PFSK-1 (cell line): ENCODE data around the gene UBE2QL1.

Source experiments
- FOXP2 ChIP-seq: optimal IDR thresholded peaks from 2 replicates; pipeline ENCODE3; 2011; ENCODE audit warnings: borderline replicate concordance, control low read depth, inconsistent platforms; ENCODE audit not compliant: insufficient read depth; ENCODE audit errors: extremely low read length, extremely low read depth
- POLR2AphosphoS5 ChIP-seq: IDR thresholded peaks from 2 replicates; pipeline ENCODE4 v1.6.1; 2012; ENCODE audit warnings: low read depth, mild to moderate bottlenecking, control low read depth, low read length, moderate library complexity
- SIN3A ChIP-seq: IDR thresholded peaks from 2 replicates; pipeline ENCODE4 v1.6.1; 2012; ENCODE audit warnings: mild to moderate bottlenecking, low read length, moderate library complexity, borderline replicate concordance; ENCODE audit not compliant: insufficient read depth
- TAF1 ChIP-seq: IDR thresholded peaks from 2 replicates; pipeline ENCODE4 v1.6.1; 2012; ENCODE audit warnings: low read length, control low read depth, borderline replicate concordance; ENCODE audit not compliant: insufficient read depth
- TF ChIP-seq, protein P1 (sequence below), 2 experiments: IDR thresholded peaks; 2 replicates each; pipeline versions ENCODE4 v1.6.1 to v1.8.0; 2011 to 2012; ENCODE audit warnings: low read depth in 2 of 2, low read length in 2 of 2, control low read depth in 1 of 2, inconsistent platforms in 1 of 2, mild to moderate bottlenecking in 1 of 2, moderate library complexity in 1 of 2; ENCODE audit not compliant: insufficient read depth in 1 of 2

UBE2QL1 gene

GRCh38 chr5:6454628-6455053 lies 6.0 kb downstream of the UBE2QL1 start:
- TF ChIP-seq, protein P1, sequence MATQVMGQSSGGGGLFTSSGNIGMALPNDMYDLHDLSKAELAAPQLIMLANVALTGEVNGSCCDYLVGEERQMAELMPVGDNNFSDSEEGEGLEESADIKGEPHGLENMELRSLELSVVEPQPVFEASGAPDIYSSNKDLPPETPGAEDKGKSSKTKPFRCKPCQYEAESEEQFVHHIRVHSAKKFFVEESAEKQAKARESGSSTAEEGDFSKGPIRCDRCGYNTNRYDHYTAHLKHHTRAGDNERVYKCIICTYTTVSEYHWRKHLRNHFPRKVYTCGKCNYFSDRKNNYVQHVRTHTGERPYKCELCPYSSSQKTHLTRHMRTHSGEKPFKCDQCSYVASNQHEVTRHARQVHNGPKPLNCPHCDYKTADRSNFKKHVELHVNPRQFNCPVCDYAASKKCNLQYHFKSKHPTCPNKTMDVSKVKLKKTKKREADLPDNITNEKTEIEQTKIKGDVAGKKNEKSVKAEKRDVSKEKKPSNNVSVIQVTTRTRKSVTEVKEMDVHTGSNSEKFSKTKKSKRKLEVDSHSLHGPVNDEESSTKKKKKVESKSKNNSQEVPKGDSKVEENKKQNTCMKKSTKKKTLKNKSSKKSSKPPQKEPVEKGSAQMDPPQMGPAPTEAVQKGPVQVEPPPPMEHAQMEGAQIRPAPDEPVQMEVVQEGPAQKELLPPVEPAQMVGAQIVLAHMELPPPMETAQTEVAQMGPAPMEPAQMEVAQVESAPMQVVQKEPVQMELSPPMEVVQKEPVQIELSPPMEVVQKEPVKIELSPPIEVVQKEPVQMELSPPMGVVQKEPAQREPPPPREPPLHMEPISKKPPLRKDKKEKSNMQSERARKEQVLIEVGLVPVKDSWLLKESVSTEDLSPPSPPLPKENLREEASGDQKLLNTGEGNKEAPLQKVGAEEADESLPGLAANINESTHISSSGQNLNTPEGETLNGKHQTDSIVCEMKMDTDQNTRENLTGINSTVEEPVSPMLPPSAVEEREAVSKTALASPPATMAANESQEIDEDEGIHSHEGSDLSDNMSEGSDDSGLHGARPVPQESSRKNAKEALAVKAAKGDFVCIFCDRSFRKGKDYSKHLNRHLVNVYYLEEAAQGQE (IDR thresholded peaks at IDR 0.05; ENCODE audit: insufficient read depth in 1 of 2, low read depth in 2 of 2, low read length in 2 of 2): no peak
- TF ChIP-seq FOXP2 (no peak), TAF1 (no peak), SIN3A (no peak), POLR2AphosphoS5 (no peak)

- TF ChIP-seq, protein P1 (IDR thresholded peaks at IDR 0.05; ENCODE audit: insufficient read depth in 1 of 2, low read depth in 2 of 2, low read length in 2 of 2): no peak
- TF ChIP-seq SIN3A: no peak
Observed at GRCh38 chr5:6455571-6456200, 7.0 kb downstream of the UBE2QL1 start.

GRCh38 chr5:6456766-6457370 lies 8.2 kb downstream of the UBE2QL1 start:
- no peak for TF ChIP-seq SIN3A
- TF ChIP-seq, protein P1 (IDR thresholded peaks at IDR 0.05; ENCODE audit: insufficient read depth in 1 of 2, low read depth in 2 of 2, low read length in 2 of 2): no peak
- TF ChIP-seq TAF1: no peak
- no peak for TF ChIP-seq POLR2AphosphoS5
- no peak for TF ChIP-seq FOXP2

DNA sequence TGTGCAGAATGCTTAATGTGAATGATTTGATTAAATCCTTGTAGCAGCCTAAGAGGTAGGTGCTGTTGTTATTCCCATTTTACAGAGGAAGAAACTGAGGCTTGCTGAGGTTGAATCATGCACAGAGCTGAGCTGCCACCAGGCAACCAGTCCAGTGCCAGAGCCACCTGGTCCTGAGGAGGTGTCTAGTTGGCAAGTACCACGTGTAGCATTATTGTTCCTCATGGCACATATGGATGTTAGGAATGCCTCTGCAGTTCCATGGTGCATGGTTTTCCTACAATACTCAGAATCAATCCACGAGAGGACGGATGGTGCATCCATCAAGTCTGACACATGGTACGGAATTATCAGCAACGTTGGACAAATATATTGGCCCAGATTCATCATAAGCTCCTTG lies 8.9 kb downstream of the UBE2QL1 start:
- TF ChIP-seq FOXP2 (no peak), TAF1 (no peak), SIN3A (no peak), POLR2AphosphoS5 (no peak)
- TF ChIP-seq, protein P1 (IDR thresholded peaks at IDR 0.05; ENCODE audit: insufficient read depth in 1 of 2, low read depth in 2 of 2, low read length in 2 of 2): no peak
